Activated T-cell treated with anti-CD3 and anti-CD28 coated beads, Interleukin-2, amount 50 U/mL, for 24 hours (primary cell): ENCODE results near the gene TMEM250.
"Not testable (repeated sequence)": the region's sequence is repeated elsewhere in the genome, so short reads cannot be mapped to it uniquely, and the experiment has no call there.

Source experiments
- DNase-seq: peaks from one replicate; pipeline ENCODE4 v3.0.0-alpha.2; 2020
- H3K27ac Mint-ChIP-seq: 2 replicates; pipeline ENCODE4 v1.8.0; 2020; ENCODE audit warnings: mild to moderate bottlenecking, mixed read lengths
- H3K27me3 Mint-ChIP-seq: 2 replicates; pipeline ENCODE4 v1.8.0; 2020; ENCODE audit warnings: mixed read lengths
- H3K36me3 Mint-ChIP-seq: 2 replicates; pipeline ENCODE4 v1.8.0; 2020; ENCODE audit warnings: low read depth, mixed read lengths
- H3K4me1 Mint-ChIP-seq: 2 replicates; pipeline ENCODE4 v1.8.0; 2020; ENCODE audit warnings: low read depth, mixed read lengths
- H3K4me3 Mint-ChIP-seq: 2 replicates; pipeline ENCODE4 v1.8.0; 2020; ENCODE audit warnings: mild to moderate bottlenecking, moderate library complexity, mixed read lengths
- H3K9me3 Mint-ChIP-seq: 2 replicates; pipeline ENCODE4 v1.8.0; 2020; ENCODE audit warnings: mixed read lengths

The TMEM250 gene

GRCh38 chr9:136103651-136104487 lies 14.8 kb downstream of the TMEM250 start:
- no peaks in the 10 kb centered on the region for H3K9me3 Mint-ChIP-seq
- peaks cover 33% of the 10 kb centered on the region for H3K4me1 Mint-ChIP-seq
- no peak overlapping the region for H3K4me3 Mint-ChIP-seq
- H3K36me3 Mint-ChIP-seq: no peaks in the 10 kb centered on the region
- H3K27ac Mint-ChIP-seq: no peak overlapping the region
- no peak for DNase-seq
- no peaks in the 10 kb centered on the region for H3K27me3 Mint-ChIP-seq

GRCh38 chr9:136101615-136102074 lies 17.0 kb downstream of the TMEM250 start:
- DNase-seq, H3K36me3 Mint-ChIP-seq, H3K4me3 Mint-ChIP-seq, H3K9me3 Mint-ChIP-seq, H3K27ac Mint-ChIP-seq, H3K27me3 Mint-ChIP-seq: not testable (repeated sequence)
- H3K4me1 Mint-ChIP-seq: peaks cover 15% of the 10 kb centered on the region

- DNase-seq: no peak
- no peaks in the 10 kb centered on the region for H3K9me3 Mint-ChIP-seq
- H3K36me3 Mint-ChIP-seq: no peaks in the 10 kb centered on the region
- peaks cover 10% of the 10 kb centered on the region for H3K4me1 Mint-ChIP-seq
- H3K27ac Mint-ChIP-seq: no peak overlapping the region
- H3K4me3 Mint-ChIP-seq: no peak overlapping the region
- H3K27me3 Mint-ChIP-seq: no peaks in the 10 kb centered on the region
These were observed 17.7 kb downstream of the TMEM250 start for GRCh38 chr9:136100700-136101614.

- Mint-ChIP-seq H3K4me3 (no peak overlapping the region), H3K36me3 (no peaks in the 10 kb centered on the region), H3K4me1 (peaks cover 7% of the 10 kb centered on the region), H3K27ac (no peak overlapping the region), H3K27me3 (no peaks in the 10 kb centered on the region), H3K9me3 (no peaks in the 10 kb centered on the region)
- no peak for DNase-seq
These were observed 19.1 kb downstream of the TMEM250 start for GRCh38 chr9:136099542-136099941.

GRCh38 chr9:136098844-136099243 lies 19.8 kb downstream of the TMEM250 start:
- Mint-ChIP-seq H3K4me3 (no peak overlapping the region), H3K27me3 (no peaks in the 10 kb centered on the region), H3K36me3 (no peaks in the 10 kb centered on the region), H3K4me1 (peaks cover 8% of the 10 kb centered on the region), H3K9me3 (no peaks in the 10 kb centered on the region), H3K27ac (no peak overlapping the region)
- DNase-seq: no peak

GRCh38 chr9:136098210-136098609 lies 20.5 kb downstream of the TMEM250 start:
- Mint-ChIP-seq H3K9me3 (no peaks in the 10 kb centered on the region), H3K4me1 (peaks cover 10% of the 10 kb centered on the region), H3K4me3 (no peak overlapping the region), H3K27me3 (no peaks in the 10 kb centered on the region), H3K36me3 (no peaks in the 10 kb centered on the region), H3K27ac (no peak overlapping the region)
- DNase-seq: no peak

- H3K27ac Mint-ChIP-seq: no peak overlapping the region
- H3K36me3 Mint-ChIP-seq: peaks cover 2% of the 10 kb centered on the region
- DNase-seq: no peak
- H3K27me3 Mint-ChIP-seq: no peaks in the 10 kb centered on the region
- no peaks in the 10 kb centered on the region for H3K9me3 Mint-ChIP-seq
- peaks cover 16% of the 10 kb centered on the region for H3K4me1 Mint-ChIP-seq
- H3K4me3 Mint-ChIP-seq: peak overlapping the region; percentile 67
These were observed 22.1 kb downstream of the TMEM250 start for GRCh38 chr9:136096505-136097001.

- Mint-ChIP-seq H3K9me3 (no peaks in the 10 kb centered on the region), H3K4me1 (peaks cover 18% of the 10 kb centered on the region), H3K36me3 (peaks cover 2% of the 10 kb centered on the region), H3K27ac (peak within 1 kb of the TSS; percentile 64), H3K4me3 (peak within 1 kb of the TSS; percentile 78), H3K27me3 (no peaks in the 10 kb centered on the region)
- peak; percentile 70 for DNase-seq
These were observed 23.3 kb downstream of the TMEM250 start, which contains the start of gene NACC2 for GRCh38 chr9:136095070-136096058. Gene NACC2 (minus strand): TSS chr9:136095289. CDS start chr9:136050521, 44,768 bp downstream.

GRCh38 chr9:136093995-136094881 lies 24.4 kb downstream of the TMEM250 start:
- DNase-seq: peak; percentile 76
- H3K9me3 Mint-ChIP-seq: no peaks in the 10 kb centered on the region
- H3K27ac Mint-ChIP-seq: peak overlapping the region; percentile 64
- H3K4me1 Mint-ChIP-seq: peaks cover 23% of the 10 kb centered on the region
- peak overlapping the region; percentile 78 for H3K4me3 Mint-ChIP-seq
- H3K36me3 Mint-ChIP-seq: peaks cover 2% of the 10 kb centered on the region
- no peaks in the 10 kb centered on the region for H3K27me3 Mint-ChIP-seq

- Mint-ChIP-seq H3K36me3 (peaks cover 2% of the 10 kb centered on the region), H3K27me3 (no peaks in the 10 kb centered on the region), H3K27ac (peak overlapping the region; percentile 64), H3K9me3 (no peaks in the 10 kb centered on the region), H3K4me3 (peak overlapping the region; percentile 78), H3K4me1 (peaks cover 19% of the 10 kb centered on the region)
- DNase-seq: no peak
These were observed 25.2 kb downstream of the TMEM250 start for GRCh38 chr9:136093346-136093986.

- H3K9me3 Mint-ChIP-seq: no peaks in the 10 kb centered on the region
- peaks cover 19% of the 10 kb centered on the region for H3K4me1 Mint-ChIP-seq
- no peaks in the 10 kb centered on the region for H3K27me3 Mint-ChIP-seq
- H3K4me3 Mint-ChIP-seq: peak overlapping the region; percentile 22
- H3K27ac Mint-ChIP-seq: no peak overlapping the region
- DNase-seq: no peak
- peaks cover 2% of the 10 kb centered on the region for H3K36me3 Mint-ChIP-seq
These were observed 25.9 kb downstream of the TMEM250 start for GRCh38 chr9:136092741-136093140.

- no peak for DNase-seq
- no peak overlapping the region for H3K4me3 Mint-ChIP-seq
- H3K9me3 Mint-ChIP-seq: no peaks in the 10 kb centered on the region
- H3K36me3 Mint-ChIP-seq: peaks cover 2% of the 10 kb centered on the region
- no peaks in the 10 kb centered on the region for H3K27me3 Mint-ChIP-seq
- H3K27ac Mint-ChIP-seq: no peak overlapping the region
- H3K4me1 Mint-ChIP-seq: peaks cover 19% of the 10 kb centered on the region
These were observed 26.4 kb downstream of the TMEM250 start for GRCh38 chr9:136092353-136092650.
